ENCODE results near the gene LYRM7.
A peak's percentile ranks its signal among the peaks of the same experiment; 100 is the strongest.
"Not testable (repeated sequence)": the region's sequence is repeated elsewhere in the genome, so short reads cannot be mapped to it uniquely, and the experiment has no call there.

Gene LYRM7

DNA sequence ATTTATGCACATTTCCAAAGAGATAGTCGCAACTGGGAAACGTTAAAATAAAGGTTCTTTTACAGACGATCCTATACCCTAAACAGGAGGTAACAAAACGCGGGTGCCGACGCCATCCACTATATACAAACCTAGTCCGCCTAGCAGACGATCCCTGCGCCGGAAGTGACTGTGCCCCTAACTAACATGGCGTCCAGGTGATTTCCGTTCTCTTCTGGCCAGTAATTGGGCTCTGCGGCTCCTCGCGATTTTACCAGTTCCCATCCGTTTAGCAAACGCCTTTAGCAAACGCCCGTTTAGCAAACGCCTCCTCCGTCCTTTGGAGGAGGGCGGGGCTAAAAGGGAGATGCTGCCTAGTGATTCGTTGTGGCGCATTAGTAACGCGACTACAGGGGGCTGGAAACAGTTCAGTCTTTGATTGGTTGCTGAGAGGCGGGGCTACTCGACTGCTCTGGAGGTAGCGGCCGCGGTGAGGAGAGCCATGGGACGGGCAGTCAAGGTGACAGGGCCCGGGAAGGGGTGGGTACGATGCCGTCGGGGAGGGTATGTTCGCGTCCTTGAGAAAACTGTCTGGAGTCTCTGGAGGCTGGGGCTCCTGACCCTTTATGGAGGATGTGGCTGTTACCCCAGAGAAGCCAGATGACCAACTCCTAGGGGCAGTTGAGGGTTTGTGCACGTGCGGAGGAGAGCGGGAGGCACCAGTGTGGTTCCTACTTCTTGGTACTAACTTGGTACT lies at the start of gene LYRM7:
Gene LYRM7 (plus strand): TSS at position 405 of the 736 bp plus-strand sequence. CDS start 77 bp downstream, at position 482.
- peak; percentile 98 for DNase-seq

DNA sequence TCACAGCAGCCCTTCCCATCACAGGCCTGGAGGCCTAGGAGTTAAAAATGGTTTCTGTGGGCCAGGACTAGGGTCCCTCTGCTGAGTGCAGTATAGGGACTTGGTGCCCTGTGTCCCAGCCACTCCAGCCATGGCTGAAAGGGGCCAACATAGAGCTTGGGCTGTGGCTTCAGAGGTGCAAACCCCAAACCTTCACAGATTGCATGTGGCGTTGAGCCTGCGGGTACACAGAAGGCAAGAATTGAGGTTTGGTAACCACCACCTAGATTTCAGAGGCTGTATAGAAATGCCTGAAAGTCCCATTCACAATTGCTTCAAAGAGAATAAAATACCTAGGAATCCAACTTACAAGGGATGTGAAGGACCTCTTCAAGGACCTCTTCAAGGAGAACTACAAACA lies 43.5 kb upstream of the LYRM7 start:
- DNase-seq: not testable (repeated sequence)

DNA sequence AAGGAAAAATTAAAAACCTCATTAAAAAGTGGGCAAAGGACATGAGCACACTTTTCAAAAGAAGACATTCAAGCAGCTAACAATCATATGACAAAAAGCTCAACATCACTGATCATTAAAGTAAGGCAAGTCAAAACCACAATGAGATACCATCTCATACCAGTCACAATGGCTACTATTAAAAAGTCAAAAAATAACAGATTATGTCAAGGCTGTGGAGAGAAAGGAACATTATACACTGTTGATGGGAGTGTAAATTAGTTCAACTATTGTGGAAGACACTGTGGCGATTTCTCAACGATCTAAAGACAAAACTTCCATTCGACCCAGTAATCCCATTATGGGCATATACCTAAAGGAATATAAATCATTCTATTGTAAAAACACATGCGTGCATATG lies 41.4 kb upstream of the LYRM7 start:
- no peak for DNase-seq

DNA sequence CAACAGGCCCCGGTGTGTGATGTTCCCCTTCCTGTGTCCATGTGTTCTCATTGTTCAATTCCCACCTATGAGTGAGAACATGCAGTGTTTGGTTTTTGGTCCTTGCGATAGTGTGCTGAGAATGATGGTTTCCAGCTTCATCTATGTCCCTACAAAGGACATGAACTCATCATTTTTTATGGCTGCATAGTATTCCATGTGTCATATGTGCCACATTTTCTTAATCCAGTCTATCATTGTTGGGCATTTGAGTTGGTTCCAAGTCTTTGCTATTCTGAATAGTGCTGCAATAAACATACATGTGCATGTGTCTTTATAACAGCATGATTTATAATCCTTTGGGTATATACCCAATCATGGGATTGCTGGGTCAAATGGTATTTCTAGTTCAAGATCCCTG lies 37.7 kb upstream of the LYRM7 start:
- not testable (repeated sequence) for DNase-seq

DNA sequence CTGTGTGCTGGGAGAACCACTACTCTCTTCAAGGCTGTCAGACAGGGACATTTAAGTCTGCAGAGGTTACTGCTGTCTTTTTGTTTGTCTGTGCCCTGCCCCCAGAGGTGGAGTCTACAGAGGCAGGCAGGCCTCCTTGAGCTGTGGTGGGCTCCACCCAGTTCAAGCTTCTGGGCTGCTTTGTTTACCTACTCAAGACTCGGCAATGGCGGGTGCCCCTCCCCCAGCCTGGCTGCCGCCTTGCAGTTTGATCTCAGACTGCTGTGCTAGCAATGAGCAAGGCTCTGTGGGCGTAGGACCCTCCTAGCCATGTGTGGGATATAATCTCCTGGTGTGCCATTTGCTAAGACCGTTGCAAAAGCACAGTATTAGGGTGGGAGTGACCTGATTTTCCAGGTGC lies 32.3 kb upstream of the LYRM7 start:
- not testable (repeated sequence) for DNase-seq

DNA sequence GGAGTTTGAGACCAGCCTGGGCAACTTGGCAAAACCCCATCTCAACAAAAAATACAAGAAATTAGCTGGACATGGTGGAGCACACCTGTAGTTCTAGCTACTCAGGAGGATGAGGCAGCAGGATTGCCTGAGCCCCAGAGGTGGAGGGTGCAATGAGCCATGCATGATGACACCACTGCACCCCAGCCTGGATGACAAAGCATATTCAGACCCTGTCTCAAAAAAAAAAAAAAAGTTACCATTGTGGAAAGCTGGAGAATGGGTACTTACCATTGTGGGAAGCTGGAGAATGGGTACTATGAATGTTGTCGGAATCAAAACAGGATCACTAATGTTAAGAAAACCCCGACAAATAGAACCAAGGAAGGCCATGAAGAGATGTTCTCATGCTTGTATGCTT lies 31.4 kb upstream of the LYRM7 start:
- DNase-seq: no peak

DNA sequence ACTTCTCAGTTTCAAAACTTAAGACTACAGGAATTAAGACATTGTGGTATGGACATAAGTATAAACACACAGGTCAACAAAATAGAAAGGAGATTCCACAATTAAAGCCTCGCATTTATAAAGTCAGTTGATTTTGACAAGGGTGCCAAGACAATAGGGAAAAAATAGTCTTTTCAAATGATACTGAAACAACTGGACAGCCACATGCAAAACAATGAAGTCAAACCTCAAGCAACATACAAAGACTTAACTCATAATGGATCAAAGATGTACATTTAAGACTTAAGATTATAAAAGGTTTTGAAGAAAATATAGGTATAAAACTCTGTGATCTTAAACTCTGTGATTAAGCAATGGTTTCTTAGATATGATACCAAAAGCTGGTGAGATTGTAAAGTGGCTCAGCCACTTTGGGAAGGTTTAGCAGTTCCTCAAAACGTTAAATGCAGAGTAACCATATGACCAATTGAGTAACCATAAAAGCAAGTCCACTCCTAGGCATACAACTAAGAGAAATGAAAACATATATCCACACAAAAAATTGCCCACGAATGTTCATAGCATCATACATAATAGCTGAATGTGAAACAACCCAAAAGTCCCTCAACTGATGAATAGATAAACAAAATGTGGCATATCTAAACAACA lies 27.6 kb upstream of the LYRM7 start:
- no peak for DNase-seq

DNA sequence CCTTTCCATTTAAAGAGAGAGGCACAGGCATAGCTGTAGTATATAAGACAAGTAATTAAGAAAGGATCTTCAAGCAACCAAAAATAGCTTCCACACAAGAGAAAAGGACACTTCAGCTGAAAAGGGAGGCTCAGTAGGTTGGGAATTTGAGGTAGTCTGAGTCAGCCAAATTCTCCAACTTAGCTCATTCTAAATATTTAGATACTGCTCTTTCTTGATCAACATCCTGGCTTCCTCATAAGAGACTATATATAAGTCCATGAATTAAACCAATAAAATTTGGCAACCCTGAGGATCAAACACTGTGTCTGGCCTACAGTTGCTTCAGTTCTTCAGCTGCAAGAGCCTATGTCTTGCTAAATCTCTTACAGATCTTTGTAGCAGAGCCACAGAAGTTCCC lies 23.5 kb upstream of the LYRM7 start:
- no peak for DNase-seq

DNA sequence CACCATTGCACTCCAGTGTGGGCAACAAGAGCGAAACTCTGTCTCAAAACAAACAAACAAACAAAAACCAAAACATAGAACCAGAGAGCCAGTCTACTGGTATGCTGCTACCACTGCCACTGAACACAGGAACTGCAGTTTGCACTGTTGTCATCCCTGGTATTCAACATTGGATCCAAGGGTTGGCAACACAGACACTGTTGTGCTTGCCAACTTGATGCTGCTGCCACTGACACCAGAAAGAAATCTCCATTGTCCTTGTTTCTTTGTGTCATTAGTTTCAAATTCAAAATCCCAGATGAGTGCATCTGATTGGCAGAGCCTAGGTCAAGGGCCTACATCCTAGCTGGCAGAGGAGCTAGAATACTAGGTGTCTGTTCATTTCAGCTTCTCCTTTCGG lies 21.9 kb upstream of the LYRM7 start:
- no peak for DNase-seq

DNA sequence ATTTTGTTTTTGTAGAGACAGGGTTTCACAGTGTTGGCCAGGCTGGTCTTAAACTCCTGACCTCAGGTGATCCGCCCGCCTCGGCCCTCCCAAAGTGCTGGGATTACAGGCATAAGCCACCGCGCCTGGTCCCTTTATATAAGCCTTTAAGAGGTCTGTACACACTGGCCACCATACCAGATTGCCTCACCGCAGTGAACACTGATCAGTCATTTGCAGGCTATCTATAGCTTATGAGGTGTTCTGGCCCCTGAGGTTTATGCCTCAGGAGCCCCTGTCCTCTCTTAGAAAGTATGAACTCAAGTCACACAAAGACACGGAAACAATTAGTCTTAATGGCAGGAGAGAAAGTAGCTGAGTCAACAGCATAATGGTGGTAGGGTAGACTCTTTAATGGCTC lies 20.3 kb upstream of the LYRM7 start:
- no peak for DNase-seq

DNA sequence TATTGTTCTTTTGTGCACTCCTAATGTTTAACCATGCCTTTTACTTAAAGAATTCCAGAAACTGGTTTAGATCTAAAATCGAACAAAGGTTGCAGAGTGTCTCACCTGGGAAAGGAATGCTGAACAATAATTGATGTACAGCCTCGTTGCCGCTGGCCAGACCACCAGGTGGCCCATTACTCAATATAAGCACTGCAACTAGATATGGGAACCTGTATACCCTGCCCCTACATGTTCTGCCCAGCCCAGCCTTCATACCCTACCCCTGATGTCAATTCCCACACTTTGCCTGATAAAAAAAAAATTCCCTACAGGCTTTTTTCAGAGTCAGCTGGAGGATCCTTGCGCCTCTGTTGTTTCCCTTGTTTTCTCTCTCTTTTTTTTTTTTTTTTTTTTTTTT lies 19.5 kb upstream of the LYRM7 start:
- no peak for DNase-seq

DNA sequence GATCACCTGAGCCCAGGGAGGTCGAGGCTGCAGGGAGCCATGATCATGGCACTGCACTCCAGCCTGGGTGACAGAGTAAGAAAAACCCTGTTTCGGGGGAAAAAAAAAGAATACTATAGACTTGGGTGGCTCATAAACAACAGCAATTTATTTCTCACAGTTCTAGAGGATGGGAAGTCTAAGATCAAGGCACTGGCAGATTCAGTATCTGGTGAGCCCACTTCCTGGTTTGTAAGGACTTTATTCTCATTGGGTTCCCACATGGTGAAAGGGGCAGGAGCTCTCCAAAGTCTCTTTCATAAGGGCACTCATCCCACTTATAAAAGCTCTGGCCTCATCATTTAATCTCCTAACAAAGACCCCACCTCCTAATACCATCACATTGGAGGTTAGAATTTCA lies 14.4 kb upstream of the LYRM7 start:
- no peak for DNase-seq

DNA sequence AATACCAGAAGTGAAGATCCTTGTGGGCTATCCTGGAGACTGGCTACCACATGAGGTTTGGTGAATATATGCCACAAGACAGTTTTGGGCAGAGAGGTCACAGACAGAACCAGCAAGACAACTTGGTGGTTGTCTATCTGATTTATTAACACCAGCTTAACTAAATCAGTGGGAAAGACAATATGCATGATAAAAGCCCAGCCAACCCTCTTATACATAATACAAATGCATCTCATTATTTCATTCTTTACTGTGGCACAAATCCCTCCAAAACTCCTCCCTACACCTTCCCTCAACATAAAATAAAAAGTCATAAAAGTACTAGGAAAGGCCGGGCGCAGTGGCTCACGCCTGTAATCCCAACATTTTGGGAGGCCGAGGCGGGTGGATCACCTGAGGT lies 13.8 kb upstream of the LYRM7 start:
- no peak for DNase-seq

DNA sequence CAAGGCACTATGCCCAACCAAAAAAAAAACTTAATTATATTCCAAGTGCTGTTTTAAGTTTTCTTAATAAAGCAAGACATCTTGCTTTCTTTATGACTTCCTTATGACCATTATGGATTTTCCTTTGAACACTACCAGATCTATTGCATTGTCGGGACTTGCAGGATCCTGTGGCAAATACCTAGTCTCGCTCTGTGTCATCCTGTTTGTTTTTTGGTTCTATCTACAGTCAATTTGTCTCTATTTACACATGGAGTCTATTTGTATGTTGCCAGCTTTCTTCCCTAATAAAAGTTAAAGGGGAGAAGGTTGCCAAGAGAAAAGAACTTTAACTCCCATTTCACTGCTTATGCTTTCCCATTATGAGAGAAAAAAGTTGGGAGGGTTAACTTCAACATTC lies 10.6 kb upstream of the LYRM7 start:
- DNase-seq: no peak

DNA sequence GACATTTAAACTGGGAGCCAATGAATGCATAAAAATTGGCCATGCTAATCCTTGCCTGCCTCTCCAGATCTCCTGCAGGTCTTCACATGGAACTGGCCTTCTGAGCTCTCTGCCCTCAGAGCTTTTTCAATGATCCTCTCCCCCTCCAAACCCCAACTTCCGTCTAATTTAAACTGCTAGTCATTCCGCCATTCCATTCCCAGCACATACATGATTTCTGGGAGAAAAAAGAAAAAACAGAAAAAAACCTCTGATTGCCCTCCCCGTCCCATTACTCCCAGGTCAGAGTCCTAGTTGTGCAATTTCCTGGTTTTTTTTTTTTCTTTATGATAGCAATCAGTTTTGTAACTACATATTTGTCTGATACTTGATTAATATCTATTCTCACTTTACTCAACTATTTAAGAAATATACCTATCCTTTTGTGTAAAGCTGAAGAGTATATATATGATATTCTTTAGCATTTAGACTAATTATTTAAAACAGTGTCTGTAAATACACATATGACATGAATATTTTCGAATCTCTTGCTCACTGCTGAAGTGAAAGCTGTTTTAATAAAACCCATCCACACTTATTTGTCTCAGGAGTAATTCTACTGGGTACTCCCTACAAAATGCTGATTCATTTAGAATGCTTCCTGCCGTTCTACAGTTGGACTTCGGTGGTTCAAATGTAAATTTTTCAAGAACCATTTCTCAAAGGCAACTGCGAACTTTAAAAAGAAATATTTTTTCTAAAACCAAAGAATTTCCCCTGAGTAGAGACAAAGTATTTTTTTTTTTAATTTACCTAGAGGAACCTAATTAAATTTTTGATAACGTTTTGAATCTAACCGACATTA lies 7.2 kb upstream of the LYRM7 start:
- DNase-seq: no peak

DNA sequence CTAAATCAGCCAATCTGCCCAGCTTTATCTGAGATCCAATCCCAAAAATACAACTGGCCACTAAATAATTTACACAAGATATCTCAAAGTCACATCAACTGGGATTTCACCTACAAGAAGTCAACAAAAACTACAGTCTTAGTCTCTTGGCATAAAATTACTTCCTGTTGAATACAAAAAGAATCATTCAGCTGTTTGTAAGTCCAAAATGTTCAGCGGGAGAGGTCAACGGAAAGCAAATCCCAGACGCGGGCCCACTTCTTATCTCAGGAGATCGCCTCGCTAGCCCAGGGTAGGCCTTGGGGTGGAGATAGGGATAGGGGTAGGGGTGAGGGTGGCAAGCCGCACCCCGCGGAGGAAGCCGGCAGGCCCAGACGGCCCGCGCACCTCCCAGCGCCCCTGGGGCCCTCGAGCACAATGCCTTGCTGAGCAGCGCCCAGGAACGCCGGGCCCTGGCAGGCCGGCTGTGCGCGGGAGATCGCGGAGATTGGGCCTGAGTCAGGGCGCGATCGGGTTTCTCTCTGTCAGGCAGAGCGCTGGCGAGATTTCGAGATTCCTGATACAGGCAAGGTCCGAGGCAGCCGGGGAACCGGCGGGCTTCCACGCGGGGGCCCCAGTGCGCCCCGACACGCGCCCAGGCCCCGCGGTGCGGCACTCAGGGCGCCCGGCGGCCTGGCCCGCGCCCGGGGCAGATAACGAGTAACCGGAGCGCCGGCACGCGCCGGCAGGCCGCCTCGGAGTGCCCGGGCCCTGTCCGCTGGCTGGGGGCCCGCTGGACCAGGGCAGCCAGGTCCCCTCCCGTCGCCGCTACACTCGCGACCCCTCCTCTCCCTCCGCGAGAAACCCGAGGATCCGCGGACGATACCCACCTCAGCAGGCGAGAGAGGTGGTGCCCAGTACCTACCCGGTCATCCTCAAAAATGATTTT lies 6.3 kb upstream of the LYRM7 start:
- peak; percentile 27 for DNase-seq

DNA sequence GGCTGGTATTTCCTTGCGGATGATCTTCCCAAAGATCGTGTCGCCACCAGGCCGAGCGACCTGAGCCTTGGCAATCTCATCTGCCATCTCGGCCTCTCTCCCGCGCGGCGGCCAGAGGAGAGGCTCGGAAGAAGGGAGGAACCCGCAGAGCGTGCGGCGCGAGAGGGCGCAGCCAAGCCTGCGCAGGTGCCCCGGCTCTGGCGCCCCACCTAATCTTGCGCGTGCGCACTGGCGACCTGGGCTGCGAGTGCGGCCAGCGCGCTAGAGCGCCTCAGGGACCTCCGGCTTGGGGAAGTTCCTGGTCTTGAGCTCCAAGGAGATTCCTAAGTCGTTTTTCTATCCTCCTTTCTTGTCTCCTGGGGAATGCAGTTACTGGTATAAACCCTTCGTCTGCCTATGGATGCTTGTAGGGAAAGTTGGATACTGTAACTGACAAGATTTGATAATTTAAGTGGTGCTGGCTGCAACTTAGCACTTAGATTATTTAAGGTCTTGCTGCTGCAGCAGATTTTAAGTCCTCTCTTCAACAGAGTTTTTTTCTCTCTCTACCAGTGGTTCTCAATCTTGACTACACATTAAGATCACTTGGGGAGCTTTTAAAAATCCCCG lies 5.5 kb upstream of the LYRM7 start, which contains the start of gene HINT1:
Gene HINT1 (minus strand): TSS at position 138 of the 609 bp plus-strand sequence. CDS start 51 bp downstream, at position 87.
- DNase-seq: peak; percentile 72

DNA sequence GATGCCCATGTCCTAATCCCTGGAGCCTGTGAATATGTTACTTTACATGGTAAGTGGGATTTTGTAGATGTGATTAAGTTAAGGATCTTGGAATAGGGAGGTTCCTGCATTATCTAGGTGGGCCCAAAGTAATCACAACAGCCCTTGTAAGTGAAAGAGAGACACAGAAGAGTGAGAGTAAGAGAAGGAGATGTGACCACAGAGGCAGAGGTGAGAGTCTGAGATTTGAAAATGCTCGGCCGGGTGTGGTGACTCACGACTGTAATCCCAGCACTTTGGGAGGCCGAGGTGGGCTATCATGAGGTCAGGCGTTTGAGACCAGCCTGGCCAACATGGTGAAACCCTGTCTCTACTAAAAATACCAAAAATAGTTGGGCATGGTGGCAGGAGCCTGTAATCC lies 3.1 kb upstream of the LYRM7 start:
- DNase-seq: no peak

DNA sequence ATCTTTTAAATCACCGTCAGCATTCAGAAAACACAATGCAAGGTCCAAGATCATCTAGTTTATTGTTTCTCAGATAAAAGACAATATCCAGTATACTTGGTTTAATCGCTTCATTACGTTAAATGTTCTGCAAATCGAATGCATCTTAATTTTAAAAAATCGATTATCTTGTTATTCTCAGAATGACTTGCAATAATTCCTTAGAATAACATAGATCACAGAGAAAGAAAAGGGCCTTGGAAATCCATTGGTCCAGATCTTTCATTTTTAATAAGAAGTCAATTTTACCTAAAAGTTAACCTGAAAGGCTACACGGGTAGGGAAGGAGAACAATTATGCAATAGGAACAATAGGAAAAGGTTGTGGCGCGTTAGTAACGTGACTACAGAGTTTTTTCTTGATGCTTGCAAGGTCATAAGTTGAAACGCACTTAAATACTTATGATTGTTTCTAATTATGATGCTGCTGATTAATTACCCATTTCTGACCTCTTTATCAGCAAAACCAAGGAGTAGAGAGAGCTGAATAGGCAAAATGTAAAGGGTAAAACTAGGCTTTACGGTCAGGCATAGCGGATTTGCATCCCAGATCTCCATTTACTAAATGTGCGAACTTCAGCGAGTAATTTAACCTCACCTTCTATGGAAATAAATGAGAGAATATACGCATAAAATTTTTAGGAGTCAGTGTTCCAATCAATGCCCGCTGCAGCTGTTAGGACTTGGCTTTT lies 769 bp upstream of the LYRM7 start:
- no peak for DNase-seq

DNA sequence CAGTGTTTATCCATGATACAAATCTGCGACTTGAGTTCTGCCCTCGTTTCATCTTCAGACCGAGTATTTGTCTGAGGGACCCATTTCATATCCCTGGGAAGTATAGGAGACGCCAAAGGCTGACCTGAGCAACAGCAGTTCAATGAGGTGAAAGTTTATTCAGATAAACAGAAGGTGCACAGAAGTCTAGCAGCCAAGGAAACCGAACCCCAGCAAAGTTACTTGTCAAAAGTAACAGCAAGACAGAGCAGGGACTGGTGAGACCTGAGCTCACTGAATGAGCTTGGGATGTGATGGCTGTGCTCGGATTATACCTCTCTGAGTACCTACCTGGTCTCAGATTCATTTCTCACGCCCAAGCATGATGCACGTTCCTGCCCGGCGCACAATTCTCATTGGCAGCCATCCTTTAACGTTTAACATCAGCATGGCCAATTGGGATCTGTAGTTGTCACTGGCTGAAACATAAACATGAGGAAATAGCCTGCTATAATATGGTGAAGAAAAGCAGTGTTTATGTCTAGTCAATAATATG lies 599 bp downstream of the LYRM7 start:
- DNase-seq: no peak

DNA sequence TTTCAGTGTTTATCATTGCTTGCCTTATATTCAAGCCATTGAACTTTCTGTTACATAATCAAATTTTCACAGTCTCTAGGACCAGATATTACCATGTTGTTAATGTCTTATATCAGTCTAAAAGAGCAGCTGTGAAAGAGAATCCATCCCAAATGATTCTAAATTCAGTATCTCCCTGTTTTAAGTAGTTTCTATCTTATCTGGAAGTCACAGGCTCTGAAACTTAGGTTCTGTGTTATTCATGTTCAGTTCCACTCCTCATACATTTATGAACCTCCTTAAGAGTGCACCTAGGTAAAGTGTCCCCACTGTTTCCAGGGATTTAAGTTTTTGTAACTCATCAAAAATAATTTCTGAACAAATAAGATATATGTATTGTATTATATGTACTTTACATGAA lies 9.7 kb downstream of the LYRM7 start:
- DNase-seq: no peak
